ENCODE results near the gene IL3RA. TPM values are rescaled to one million over a fixed set of nuclear protein-coding genes. Genes with fewer than 3 reads are reported as not detected.

Gene IL3RA
- polyA plus RNA-seq, 1 donor (not counting 4 experiments of a cell fraction or from before 2014, with no cell fraction given) = not detected

DNA sequence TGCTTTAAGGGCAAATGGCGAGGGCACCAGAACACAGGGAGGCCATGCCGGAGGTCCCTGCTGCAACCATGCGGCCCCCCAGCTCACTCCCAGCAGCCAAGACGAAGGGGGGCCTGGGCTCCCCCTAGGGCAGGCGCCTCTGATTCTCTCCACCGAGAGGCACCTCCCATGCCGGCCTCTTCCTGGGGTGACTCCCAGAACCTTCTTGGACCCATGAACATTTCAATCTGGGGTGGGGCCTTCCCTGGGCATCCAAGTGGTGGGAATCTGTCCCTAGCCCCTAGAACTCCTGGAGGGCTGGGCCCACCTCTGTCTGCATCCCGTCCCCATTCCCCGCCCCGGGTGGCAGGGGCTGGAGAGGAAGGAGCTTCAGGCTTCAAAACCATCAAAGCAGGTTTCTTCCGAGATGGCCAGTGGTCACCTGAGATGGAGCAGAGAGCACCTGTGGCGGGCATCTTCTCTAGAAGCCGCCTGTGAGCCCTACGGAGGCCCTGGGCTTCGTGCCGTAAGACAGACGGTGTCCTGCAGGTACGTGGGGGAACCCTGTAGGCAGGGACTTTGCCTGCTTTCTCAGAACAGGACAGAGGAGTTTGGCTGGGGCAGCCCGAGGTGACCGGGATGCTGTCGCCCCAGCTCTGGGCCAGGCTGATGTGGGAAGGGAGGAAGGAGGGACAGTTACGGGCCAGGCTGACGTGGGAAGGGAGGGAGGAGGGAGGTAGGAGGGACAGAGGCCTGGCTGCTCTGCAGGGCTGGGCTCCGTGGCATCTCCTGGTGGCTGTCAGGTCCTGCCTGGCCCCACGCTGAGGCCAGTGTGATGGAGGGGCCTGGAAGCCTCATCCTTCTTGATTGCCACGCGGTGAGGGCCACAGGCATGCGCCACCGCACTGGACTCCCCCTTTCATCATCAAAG, 62.1 kb downstream of the IL3RA start:
- no peak overlapping the region for H3K4me3 ChIP-seq (ENCODE audit: control insufficient read depth in 2 of 3, extremely low read depth in 1 of 3, insufficient read depth in 2 of 3, low read depth in 1 of 3, low read length in 3 of 3)
- no peak overlapping the region for H3K4me2 ChIP-seq (ENCODE audit: control insufficient read depth, extremely low read depth, insufficient read depth, low read depth, low read length)
- no peak overlapping the region for H2AFZ ChIP-seq (ENCODE audit: control insufficient read depth, low read length)
- no peaks in the 10 kb centered on the region for H3K27me3 ChIP-seq (ENCODE audit: control insufficient read depth, extremely low read depth, insufficient read depth, low read length)
- H3K9ac ChIP-seq (ENCODE audit: control insufficient read depth, extremely low read depth, insufficient read depth, low read length) = no peak overlapping the region
- no peaks in the 10 kb centered on the region for H3K9me1 ChIP-seq (ENCODE audit: control insufficient read depth, extremely low read depth, insufficient read depth, low read length)
- dilution Hi-C loops (cut with MboI; ENCODE audit: extremely low pct_ligation_motif_present, low sequenced_read_pairs) = no loop called here
- no peaks in the 10 kb centered on the region for H3K4me1 ChIP-seq (ENCODE audit: control insufficient read depth, extremely low read depth, insufficient read depth, low read length)
- H4K20me1 ChIP-seq (ENCODE audit: control insufficient read depth, extremely low read depth, insufficient read depth, low read length) = no peaks in the 10 kb centered on the region
- no peak overlapping the region for H3K27ac ChIP-seq (ENCODE audit: control insufficient read depth, insufficient read depth, low read length)
- TF ChIP-seq, protein P1, sequence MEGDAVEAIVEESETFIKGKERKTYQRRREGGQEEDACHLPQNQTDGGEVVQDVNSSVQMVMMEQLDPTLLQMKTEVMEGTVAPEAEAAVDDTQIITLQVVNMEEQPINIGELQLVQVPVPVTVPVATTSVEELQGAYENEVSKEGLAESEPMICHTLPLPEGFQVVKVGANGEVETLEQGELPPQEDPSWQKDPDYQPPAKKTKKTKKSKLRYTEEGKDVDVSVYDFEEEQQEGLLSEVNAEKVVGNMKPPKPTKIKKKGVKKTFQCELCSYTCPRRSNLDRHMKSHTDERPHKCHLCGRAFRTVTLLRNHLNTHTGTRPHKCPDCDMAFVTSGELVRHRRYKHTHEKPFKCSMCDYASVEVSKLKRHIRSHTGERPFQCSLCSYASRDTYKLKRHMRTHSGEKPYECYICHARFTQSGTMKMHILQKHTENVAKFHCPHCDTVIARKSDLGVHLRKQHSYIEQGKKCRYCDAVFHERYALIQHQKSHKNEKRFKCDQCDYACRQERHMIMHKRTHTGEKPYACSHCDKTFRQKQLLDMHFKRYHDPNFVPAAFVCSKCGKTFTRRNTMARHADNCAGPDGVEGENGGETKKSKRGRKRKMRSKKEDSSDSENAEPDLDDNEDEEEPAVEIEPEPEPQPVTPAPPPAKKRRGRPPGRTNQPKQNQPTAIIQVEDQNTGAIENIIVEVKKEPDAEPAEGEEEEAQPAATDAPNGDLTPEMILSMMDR (optimal IDR thresholded peaks at IDR 0.05 in 1 of 3, IDR thresholded peaks at IDR 0.05 in 1 of 3, conservative IDR thresholded peaks at IDR 0.05 in 1 of 3; ENCODE audit: extremely low read depth in 1 of 3, insufficient read depth in 2 of 3, low read length in 3 of 3) = no peak
- TF ChIP-seq EZH2 (IDR thresholded peaks at IDR 0.05; ENCODE audit: low read length) = no peak
- no peak for FAIRE-seq
- no peaks in the 10 kb centered on the region for H3K9me3 ChIP-seq (ENCODE audit: control insufficient read depth, low read depth, low read length)
- peaks cover 8 to 19% of the 10 kb centered on the region in 2 experiments for H3K36me3 ChIP-seq (ENCODE audit: control insufficient read depth in 2 of 2, extremely low read depth in 1 of 2, insufficient read depth in 2 of 2, low read length in 2 of 2)
- peaks cover 9% of the 10 kb centered on the region for H3K79me2 ChIP-seq (ENCODE audit: control insufficient read depth, insufficient read depth, low read length)
- no peak for DNase-seq (ENCODE audit: low read depth, low spot score)

DNA sequence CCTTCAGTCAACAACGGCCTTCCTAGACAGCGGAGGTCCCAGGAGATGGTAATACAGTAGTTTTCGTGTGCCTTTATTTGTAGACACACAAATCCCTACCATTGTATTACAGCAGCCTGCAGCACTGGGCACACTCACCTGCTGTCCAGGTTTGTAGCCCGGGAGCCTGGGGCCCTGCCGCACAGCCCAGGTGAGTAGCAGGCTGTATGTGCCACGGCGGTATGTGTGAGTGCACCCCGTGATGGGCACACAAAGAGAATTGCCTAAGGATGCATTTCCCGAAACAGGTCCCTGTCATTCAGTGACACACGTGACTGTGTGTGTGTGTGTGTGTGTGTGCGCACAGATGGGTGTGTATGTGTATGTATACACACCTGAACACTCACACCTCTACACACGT, 63.5 kb downstream of the IL3RA start:
- Histone ChIP-seq H3K27me3 (ENCODE audit: control insufficient read depth, extremely low read depth, insufficient read depth, low read length) (no peaks in the 10 kb centered on the region), H3K4me3 (ENCODE audit: control insufficient read depth in 2 of 3, extremely low read depth in 1 of 3, insufficient read depth in 2 of 3, low read depth in 1 of 3, low read length in 3 of 3) (no peak overlapping the region), H3K9ac (ENCODE audit: control insufficient read depth, extremely low read depth, insufficient read depth, low read length) (no peak overlapping the region), H3K27ac (ENCODE audit: control insufficient read depth, insufficient read depth, low read length) (no peak overlapping the region), H4K20me1 (ENCODE audit: control insufficient read depth, extremely low read depth, insufficient read depth, low read length) (no peaks in the 10 kb centered on the region), H3K79me2 (ENCODE audit: control insufficient read depth, insufficient read depth, low read length) (peaks cover 9% of the 10 kb centered on the region), H3K9me1 (ENCODE audit: control insufficient read depth, extremely low read depth, insufficient read depth, low read length) (no peaks in the 10 kb centered on the region), H2AFZ (ENCODE audit: control insufficient read depth, low read length) (no peak overlapping the region), H3K4me1 (ENCODE audit: control insufficient read depth, extremely low read depth, insufficient read depth, low read length) (no peaks in the 10 kb centered on the region), H3K36me3 (ENCODE audit: control insufficient read depth in 2 of 2, extremely low read depth in 1 of 2, insufficient read depth in 2 of 2, low read length in 2 of 2) (peaks cover 12 to 19% of the 10 kb centered on the region in 2 experiments), H3K4me2 (ENCODE audit: control insufficient read depth, extremely low read depth, insufficient read depth, low read depth, low read length) (no peak overlapping the region), H3K9me3 (ENCODE audit: control insufficient read depth, low read depth, low read length) (no peaks in the 10 kb centered on the region)
- TF ChIP-seq EZH2 (IDR thresholded peaks at IDR 0.05; ENCODE audit: low read length) = no peak
- TF ChIP-seq, protein P1 (optimal IDR thresholded peaks at IDR 0.05 in 1 of 3, IDR thresholded peaks at IDR 0.05 in 1 of 3, conservative IDR thresholded peaks at IDR 0.05 in 1 of 3; ENCODE audit: extremely low read depth in 1 of 3, insufficient read depth in 2 of 3, low read length in 3 of 3) = no peak
- dilution Hi-C loops (cut with MboI; ENCODE audit: extremely low pct_ligation_motif_present, low sequenced_read_pairs) = no loop called here
- FAIRE-seq = no peak
- no peak for DNase-seq (ENCODE audit: low read depth, low spot score)
